ENCODE data around the gene FBXO38.
A peak's percentile ranks its signal among the peaks of the same experiment; 100 is the strongest.

The FBXO38 gene, protein sequence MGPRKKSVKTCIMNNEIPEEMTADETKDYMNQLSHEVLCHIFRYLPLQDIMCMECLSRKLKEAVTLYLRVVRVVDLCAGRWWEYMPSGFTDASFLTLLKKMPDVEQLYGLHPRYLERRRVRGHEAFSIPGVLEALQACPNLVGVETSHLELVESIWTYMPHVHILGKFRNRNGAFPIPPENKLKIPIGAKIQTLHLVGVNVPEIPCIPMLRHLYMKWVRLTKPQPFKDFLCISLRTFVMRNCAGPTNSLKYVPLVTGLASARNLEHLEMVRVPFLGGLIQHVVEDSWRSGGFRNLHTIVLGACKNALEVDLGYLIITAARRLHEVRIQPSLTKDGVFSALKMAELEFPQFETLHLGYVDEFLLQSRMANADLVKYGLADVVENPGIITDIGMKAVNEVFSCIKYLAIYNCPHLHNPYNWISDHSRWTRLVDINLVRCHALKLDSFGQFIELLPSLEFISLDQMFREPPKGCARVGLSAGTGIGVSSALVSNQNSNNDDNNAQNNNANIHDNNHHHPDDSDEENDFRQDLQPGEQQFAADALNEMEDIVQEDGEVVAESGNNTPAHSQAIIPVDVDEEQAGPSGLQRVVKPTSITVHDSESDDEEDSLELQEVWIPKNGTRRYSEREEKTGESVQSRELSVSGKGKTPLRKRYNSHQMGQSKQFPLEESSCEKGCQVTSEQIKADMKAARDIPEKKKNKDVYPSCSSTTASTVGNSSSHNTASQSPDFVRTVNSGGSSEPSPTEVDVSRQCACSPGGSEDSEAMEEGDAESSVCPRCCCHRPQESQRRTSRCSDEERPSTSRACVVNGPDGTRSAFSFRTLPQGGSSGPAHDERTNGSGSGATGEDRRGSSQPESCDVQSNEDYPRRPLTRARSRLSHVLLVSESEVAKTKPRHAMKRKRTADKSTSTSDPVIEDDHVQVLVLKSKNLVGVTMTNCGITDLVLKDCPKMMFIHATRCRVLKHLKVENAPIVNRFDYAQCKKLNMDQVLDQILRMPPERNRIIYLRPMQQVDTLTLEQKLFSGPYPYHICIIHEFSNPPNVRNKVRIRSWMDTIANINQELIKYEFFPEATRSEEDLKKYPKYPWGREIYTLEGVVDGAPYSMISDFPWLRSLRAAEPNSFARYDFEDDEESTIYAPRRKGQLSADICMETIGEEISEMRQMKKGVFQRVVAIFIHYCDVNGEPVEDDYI

DNA sequence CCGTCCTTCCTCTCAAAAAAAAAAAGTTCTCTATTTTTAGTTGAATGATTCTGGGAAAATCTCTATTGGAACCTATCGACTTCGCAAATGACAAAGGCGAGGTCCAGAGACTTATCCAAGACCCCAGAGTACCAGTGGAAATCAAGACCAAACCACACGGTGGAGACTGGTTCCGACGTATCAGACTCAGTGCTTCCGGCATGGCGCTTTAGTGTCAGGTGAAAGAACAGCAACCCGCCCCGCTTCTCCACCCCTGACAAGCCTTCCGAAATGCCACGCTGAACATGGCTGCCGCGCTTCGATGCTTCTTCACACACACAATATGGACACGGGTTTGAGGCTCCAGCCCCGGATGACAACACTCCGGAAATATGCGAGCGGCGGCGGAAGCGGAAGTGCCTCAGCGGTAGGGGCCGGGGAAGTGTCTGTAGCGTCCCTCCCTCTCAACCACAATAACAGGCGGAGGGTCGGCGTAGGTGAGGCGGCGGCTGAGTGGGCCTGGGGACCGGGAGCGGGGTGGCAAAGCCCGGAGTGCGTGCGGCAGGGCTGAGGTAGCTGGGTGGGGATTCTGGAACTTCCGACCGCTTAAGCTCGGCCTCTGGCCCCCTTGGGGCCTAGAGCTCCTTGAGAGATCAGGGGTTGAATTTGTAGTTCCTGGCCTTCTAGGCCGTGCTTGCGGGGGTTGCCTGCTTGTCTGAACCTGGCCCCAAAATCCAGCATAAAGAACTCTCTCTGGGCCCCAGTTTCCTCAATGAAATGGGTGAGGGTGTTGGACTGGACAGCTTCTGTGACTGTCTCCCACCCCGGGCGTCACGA is at the start of gene FBXO38:
Gene FBXO38 (plus strand): TSS at position 395 of the 816 bp plus-strand sequence. CDS start 10,819 bp downstream, outside the sequence.
- no peaks in the 10 kb centered on the region for H3K9me3 ChIP-seq (ENCODE audit: control insufficient read depth in 2 of 2, low read length in 2 of 2)
- H3K9ac ChIP-seq (ENCODE audit: low read length in 2 of 2) = peak within 1 kb of the TSS; percentile 97
- peaks cover 9% of the 10 kb centered on the region for H3K4me1 ChIP-seq (ENCODE audit: control insufficient read depth, insufficient read depth, low read length)
- no peaks in the 10 kb centered on the region for H3K36me3 ChIP-seq (ENCODE audit: control insufficient read depth in 2 of 2, insufficient read depth in 2 of 2, low read length in 2 of 2)
- H3K27me3 ChIP-seq (ENCODE audit: control insufficient read depth in 1 of 2, insufficient read depth in 2 of 2, low read length in 2 of 2) = no peaks in the 10 kb centered on the region
- peak within 1 kb of the TSS; percentile 86 to 97 for H3K4me3 ChIP-seq (ENCODE audit: low read length in 2 of 2)
- H3K27ac ChIP-seq (ENCODE audit: low read length) = peak within 1 kb of the TSS; percentile 78

DNA sequence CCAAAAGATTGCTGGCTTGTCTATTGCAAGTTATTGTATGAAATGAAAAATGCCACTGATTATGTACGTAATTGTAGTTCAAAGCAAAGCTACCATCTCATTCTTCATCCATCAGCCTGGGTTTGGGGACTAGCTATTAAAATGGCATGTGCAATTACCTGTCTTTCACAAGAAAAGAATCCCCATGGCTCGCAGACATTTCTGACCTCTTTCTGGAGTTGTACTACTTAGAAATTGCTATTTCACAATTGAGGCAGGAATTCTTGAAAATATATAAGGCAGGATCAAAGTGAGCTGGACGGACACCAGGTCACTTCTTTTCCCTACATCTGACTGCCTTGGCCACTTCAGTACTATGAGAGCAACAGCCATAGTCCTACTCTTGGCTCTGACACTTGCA is 48.5 kb upstream of the FBXO38 start, which contains the start of gene SPINK9:
Gene SPINK9 (plus strand): TSS at position 301 of the 400 bp plus-strand sequence. CDS start 55 bp downstream, at position 356.
- H3K9me3 ChIP-seq (ENCODE audit: control insufficient read depth in 2 of 2, low read length in 2 of 2) = no peaks in the 10 kb centered on the region
- H3K27me3 ChIP-seq (ENCODE audit: control insufficient read depth in 1 of 2, insufficient read depth in 2 of 2, low read length in 2 of 2) = no peaks in the 10 kb centered on the region
- no peak within 1 kb of the TSS for H3K27ac ChIP-seq (ENCODE audit: low read length)
- H3K9ac ChIP-seq (ENCODE audit: low read length in 2 of 2) = no peak within 1 kb of the TSS
- no peaks in the 10 kb centered on the region for H3K4me1 ChIP-seq (ENCODE audit: control insufficient read depth, insufficient read depth, low read length)
- no peaks in the 10 kb centered on the region for H3K36me3 ChIP-seq (ENCODE audit: control insufficient read depth in 2 of 2, insufficient read depth in 2 of 2, low read length in 2 of 2)
- no peak within 1 kb of the TSS for H3K4me3 ChIP-seq (ENCODE audit: low read length in 2 of 2)

DNA sequence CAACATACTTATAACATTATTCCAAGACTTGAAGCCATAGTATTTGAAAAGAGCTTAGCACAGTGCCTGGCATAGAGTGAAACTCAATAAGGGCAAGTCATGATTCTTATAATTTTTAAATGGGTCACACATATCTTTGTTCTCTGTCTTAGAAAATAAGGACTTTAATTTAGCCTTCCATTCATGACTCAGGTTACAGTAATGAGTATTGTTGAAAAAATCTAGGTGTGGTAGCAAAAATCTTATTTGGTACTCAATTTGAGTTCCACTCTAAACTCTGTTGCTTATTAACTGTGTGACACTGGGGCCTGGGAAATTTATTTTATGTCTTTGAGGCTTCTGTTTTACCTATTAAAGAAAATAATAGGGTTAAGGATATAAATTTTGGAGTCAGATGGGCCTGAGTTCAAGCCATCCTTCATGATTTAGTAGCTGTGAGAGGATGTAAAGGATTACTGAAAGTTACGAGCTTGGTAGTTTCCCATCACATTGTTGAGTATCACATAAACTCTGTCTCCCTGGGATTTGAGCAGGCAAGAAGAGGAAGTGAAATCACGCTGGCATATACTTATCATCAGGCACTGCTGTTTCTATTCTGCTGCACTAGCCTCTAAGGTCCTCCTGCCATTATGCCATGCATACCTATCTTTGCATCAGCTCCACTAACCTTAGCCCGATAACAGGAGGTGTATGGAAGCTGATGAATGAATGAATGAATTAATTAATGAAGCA is 46.9 kb upstream of the FBXO38 start:
- H3K9ac ChIP-seq (ENCODE audit: low read length in 2 of 2) = no peak overlapping the region
- H3K27me3 ChIP-seq (ENCODE audit: control insufficient read depth in 1 of 2, insufficient read depth in 2 of 2, low read length in 2 of 2) = no peaks in the 10 kb centered on the region
- H3K36me3 ChIP-seq (ENCODE audit: control insufficient read depth in 2 of 2, insufficient read depth in 2 of 2, low read length in 2 of 2) = no peaks in the 10 kb centered on the region
- H3K4me1 ChIP-seq (ENCODE audit: control insufficient read depth, insufficient read depth, low read length) = no peaks in the 10 kb centered on the region
- no peaks in the 10 kb centered on the region for H3K9me3 ChIP-seq (ENCODE audit: control insufficient read depth in 2 of 2, low read length in 2 of 2)
- H3K4me3 ChIP-seq (ENCODE audit: low read length in 2 of 2) = no peak overlapping the region
- H3K27ac ChIP-seq (ENCODE audit: low read length) = no peak overlapping the region

DNA sequence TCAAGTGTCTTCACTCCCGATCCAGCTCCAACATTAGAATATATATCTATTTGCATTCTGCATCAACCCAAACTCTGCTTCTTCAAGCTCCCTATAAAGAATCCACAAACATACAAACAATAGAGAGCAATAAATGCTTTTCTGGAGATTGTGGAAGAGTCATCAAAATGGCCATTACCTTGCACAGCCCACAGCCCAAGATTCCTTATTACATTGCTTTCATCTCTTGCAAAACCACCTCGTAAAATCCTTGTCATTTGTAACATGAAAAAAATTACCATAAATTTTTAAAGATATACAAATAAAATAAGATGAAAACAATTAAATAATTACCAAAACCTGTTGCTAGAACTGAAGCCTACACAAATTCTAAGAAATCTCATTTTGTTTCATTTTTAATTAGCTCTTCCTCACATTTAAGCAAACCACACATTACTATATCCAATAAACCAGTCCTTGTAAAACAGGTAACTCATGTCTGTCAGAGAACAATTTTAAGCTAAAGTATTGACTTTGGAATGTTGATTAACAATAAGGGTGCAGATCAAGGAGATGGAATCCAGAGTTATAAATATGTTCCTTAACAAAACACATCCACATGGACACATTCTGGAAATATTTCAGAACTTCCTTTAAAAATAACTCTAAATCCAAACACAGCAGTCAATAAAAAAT is 41.2 kb upstream of the FBXO38 start:
- Histone ChIP-seq H3K9me3 (ENCODE audit: control insufficient read depth in 2 of 2, low read length in 2 of 2) (no peaks in the 10 kb centered on the region), H3K27ac (ENCODE audit: low read length) (no peak overlapping the region), H3K9ac (ENCODE audit: low read length in 2 of 2) (no peak overlapping the region), H3K4me1 (ENCODE audit: control insufficient read depth, insufficient read depth, low read length) (no peaks in the 10 kb centered on the region), H3K27me3 (ENCODE audit: control insufficient read depth in 1 of 2, insufficient read depth in 2 of 2, low read length in 2 of 2) (no peaks in the 10 kb centered on the region), H3K36me3 (ENCODE audit: control insufficient read depth in 2 of 2, insufficient read depth in 2 of 2, low read length in 2 of 2) (no peaks in the 10 kb centered on the region), H3K4me3 (ENCODE audit: low read length in 2 of 2) (no peak overlapping the region)

DNA sequence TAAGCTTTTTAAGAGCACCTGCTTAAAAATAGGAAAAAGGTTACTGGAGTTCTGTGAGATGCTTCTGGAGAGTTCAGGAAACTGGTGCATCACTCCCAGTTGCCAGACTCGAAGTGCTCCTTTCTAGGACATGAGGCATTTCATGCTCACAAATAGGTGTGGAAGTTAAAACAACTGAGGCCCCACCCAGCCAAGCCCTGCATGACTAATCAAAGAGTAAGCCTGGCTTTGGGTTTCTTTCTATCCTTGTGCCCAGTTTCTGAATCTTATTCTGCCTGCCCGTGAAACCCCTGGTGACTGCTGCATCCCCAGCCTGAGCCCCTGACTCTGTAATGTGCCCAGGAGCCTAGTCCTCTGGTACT is 40.7 kb upstream of the FBXO38 start:
- Histone ChIP-seq H3K27me3 (ENCODE audit: control insufficient read depth in 1 of 2, insufficient read depth in 2 of 2, low read length in 2 of 2) (no peaks in the 10 kb centered on the region), H3K4me1 (ENCODE audit: control insufficient read depth, insufficient read depth, low read length) (no peaks in the 10 kb centered on the region), H3K27ac (ENCODE audit: low read length) (no peak overlapping the region), H3K36me3 (ENCODE audit: control insufficient read depth in 2 of 2, insufficient read depth in 2 of 2, low read length in 2 of 2) (no peaks in the 10 kb centered on the region), H3K4me3 (ENCODE audit: low read length in 2 of 2) (no peak overlapping the region), H3K9me3 (ENCODE audit: control insufficient read depth in 2 of 2, low read length in 2 of 2) (no peaks in the 10 kb centered on the region), H3K9ac (ENCODE audit: low read length in 2 of 2) (no peak overlapping the region)

DNA sequence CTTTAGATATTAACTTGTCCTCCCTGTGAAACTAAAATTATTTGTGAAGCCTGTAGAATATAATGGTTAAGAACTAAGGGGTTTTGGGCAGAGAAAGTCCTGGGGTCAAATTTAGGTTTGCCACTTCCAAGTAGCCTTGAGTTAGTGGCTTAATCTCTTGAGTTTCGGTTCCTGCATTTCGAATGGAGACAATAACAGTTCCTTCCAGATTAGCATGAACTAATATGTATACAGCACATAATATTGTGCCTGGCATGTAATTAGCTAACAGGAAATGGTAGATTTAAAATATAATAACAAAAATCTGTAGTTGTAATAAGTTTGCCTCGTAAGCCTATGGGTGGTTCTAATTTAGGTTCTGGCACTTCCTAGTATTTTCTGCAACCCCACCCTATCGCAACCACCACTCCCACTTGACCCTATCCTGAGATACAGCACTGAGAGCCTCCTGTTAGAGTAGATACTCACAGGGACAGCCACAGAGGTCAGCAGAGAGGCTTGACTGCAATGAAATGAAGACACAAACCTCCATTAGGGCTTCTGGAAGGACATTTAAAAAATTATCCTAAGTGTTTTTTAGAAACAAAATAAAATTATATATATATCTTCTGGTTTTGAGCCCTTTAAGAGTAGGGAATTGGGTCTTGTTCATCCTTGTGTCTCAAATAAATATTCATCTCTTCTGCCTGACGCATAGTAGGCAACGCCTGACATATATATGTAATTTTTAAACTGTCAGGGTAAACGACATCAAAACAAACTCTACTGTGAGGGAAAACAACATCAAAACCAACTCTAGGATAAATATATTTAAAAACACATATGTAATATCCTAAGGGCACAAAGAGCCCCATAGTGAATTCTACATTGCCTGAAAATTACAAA is 39.9 kb upstream of the FBXO38 start:
- Histone ChIP-seq H3K36me3 (ENCODE audit: control insufficient read depth in 2 of 2, insufficient read depth in 2 of 2, low read length in 2 of 2) (no peaks in the 10 kb centered on the region), H3K27me3 (ENCODE audit: control insufficient read depth in 1 of 2, insufficient read depth in 2 of 2, low read length in 2 of 2) (no peaks in the 10 kb centered on the region), H3K9ac (ENCODE audit: low read length in 2 of 2) (no peak overlapping the region), H3K27ac (ENCODE audit: low read length) (no peak overlapping the region), H3K4me3 (ENCODE audit: low read length in 2 of 2) (no peak overlapping the region), H3K9me3 (ENCODE audit: control insufficient read depth in 2 of 2, low read length in 2 of 2) (no peaks in the 10 kb centered on the region), H3K4me1 (ENCODE audit: control insufficient read depth, insufficient read depth, low read length) (no peaks in the 10 kb centered on the region)

DNA sequence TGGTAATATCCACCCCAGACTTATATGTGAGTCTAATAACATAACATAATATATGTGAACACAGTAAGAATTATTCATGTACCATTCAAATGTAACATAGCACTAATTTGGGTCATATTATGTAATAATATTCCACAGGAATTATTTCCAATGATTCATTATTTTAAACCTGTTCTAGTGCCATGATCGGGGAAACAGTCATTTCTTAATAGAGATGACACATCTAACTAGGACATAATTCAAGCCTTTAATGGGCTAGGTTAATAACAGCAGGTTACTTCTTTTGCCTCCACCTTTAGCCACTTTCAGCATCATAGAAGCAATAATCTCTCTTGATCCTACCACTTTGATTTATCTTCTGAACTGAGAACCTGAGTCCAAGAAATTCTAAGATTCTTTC is 36.1 kb upstream of the FBXO38 start:
- Histone ChIP-seq H3K4me3 (ENCODE audit: low read length in 2 of 2) (no peak overlapping the region), H3K9ac (ENCODE audit: low read length in 2 of 2) (no peak overlapping the region), H3K27ac (ENCODE audit: low read length) (no peak overlapping the region), H3K9me3 (ENCODE audit: control insufficient read depth in 2 of 2, low read length in 2 of 2) (no peaks in the 10 kb centered on the region), H3K36me3 (ENCODE audit: control insufficient read depth in 2 of 2, insufficient read depth in 2 of 2, low read length in 2 of 2) (no peaks in the 10 kb centered on the region), H3K4me1 (ENCODE audit: control insufficient read depth, insufficient read depth, low read length) (no peaks in the 10 kb centered on the region), H3K27me3 (ENCODE audit: control insufficient read depth in 1 of 2, insufficient read depth in 2 of 2, low read length in 2 of 2) (no peaks in the 10 kb centered on the region)

DNA sequence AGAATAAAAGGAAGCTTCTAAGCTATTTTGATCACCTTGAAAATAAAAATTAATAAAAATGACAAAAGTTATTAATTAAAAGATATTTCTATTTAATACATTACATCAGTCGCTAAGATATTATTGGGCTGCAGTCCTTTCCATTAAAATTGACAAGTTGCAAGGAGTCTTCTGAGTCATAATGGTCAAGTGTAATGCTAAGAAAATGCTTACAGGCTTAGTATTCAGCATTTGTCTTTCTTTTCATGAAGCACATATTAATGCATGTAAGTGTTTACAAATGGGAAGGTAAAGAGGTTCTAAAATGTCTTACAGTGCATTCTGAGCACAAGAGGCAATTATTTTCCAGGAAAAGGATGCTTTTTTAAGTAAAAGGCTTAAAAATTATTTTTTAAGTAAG is 31.1 kb upstream of the FBXO38 start:
- Histone ChIP-seq H3K4me3 (ENCODE audit: low read length in 2 of 2) (no peak overlapping the region), H3K27me3 (ENCODE audit: control insufficient read depth in 1 of 2, insufficient read depth in 2 of 2, low read length in 2 of 2) (no peaks in the 10 kb centered on the region), H3K4me1 (ENCODE audit: control insufficient read depth, insufficient read depth, low read length) (no peaks in the 10 kb centered on the region), H3K27ac (ENCODE audit: low read length) (no peak overlapping the region), H3K36me3 (ENCODE audit: control insufficient read depth in 2 of 2, insufficient read depth in 2 of 2, low read length in 2 of 2) (no peaks in the 10 kb centered on the region), H3K9ac (ENCODE audit: low read length in 2 of 2) (no peak overlapping the region), H3K9me3 (ENCODE audit: control insufficient read depth in 2 of 2, low read length in 2 of 2) (no peaks in the 10 kb centered on the region)

DNA sequence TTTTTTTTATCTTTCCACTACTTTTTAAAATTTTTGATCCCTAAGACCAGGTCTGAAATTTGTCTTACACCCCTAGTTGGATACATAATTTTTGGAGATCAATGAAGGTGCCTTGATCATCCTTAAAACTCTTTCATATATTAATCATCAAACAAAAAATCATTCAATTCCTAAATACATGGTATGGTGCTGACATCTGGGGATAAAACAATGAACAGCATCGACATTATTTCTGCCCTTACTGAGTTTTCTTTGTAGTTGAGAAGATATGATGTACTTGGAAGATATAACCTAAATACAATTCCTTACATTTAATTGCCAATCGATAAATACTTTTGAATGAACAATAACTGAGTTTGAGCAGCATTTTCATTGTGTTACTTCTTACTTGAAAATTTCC is 30.1 kb upstream of the FBXO38 start:
- Histone ChIP-seq H3K9me3 (ENCODE audit: control insufficient read depth in 2 of 2, low read length in 2 of 2) (no peaks in the 10 kb centered on the region), H3K27me3 (ENCODE audit: control insufficient read depth in 1 of 2, insufficient read depth in 2 of 2, low read length in 2 of 2) (no peaks in the 10 kb centered on the region), H3K27ac (ENCODE audit: low read length) (no peak overlapping the region), H3K36me3 (ENCODE audit: control insufficient read depth in 2 of 2, insufficient read depth in 2 of 2, low read length in 2 of 2) (no peaks in the 10 kb centered on the region), H3K4me1 (ENCODE audit: control insufficient read depth, insufficient read depth, low read length) (no peaks in the 10 kb centered on the region), H3K4me3 (ENCODE audit: low read length in 2 of 2) (no peak overlapping the region), H3K9ac (ENCODE audit: low read length in 2 of 2) (no peak overlapping the region)
